ENCODE data around the gene TREML1.

GRCh38 chr6:41191569-41191968 is 37.4 kb upstream of the TREML1 start:
- TF ChIP-seq, protein P1, sequence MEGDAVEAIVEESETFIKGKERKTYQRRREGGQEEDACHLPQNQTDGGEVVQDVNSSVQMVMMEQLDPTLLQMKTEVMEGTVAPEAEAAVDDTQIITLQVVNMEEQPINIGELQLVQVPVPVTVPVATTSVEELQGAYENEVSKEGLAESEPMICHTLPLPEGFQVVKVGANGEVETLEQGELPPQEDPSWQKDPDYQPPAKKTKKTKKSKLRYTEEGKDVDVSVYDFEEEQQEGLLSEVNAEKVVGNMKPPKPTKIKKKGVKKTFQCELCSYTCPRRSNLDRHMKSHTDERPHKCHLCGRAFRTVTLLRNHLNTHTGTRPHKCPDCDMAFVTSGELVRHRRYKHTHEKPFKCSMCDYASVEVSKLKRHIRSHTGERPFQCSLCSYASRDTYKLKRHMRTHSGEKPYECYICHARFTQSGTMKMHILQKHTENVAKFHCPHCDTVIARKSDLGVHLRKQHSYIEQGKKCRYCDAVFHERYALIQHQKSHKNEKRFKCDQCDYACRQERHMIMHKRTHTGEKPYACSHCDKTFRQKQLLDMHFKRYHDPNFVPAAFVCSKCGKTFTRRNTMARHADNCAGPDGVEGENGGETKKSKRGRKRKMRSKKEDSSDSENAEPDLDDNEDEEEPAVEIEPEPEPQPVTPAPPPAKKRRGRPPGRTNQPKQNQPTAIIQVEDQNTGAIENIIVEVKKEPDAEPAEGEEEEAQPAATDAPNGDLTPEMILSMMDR (conservative IDR thresholded peaks at IDR 0.05) = peak; percentile 73
- TF ChIP-seq ZFX (IDR thresholded peaks at IDR 0.05) = no peak
